ENCODE data around the gene MOSPD3. TPM values are rescaled to one million over a fixed set of nuclear protein-coding genes. Genes with fewer than 3 reads are reported as not detected.
A peak's percentile ranks its signal among the peaks of the same experiment; 100 is the strongest.

MOSPD3 gene
- total RNA-seq, 2 donors from 2014 or later, result 16.4 to 16.5 TPM

GRCh38 chr7:100571829-100572116 is 40.6 kb upstream of the MOSPD3 start:
- Mint-ChIP-seq H3K4me1 (peaks cover 26% of the 10 kb centered on the region), H3K27me3 (no peaks in the 10 kb centered on the region), H3K36me3 (ENCODE audit: low read depth) (no peaks in the 10 kb centered on the region), H3K4me3 (peak overlapping the region; percentile 19), H3K27ac (peak overlapping the region; percentile 34)
- ATAC-seq (no peak), DNase-seq (no peak)
- no peaks in the 10 kb centered on the region for H3K9me3 ChIP-seq (ENCODE audit: control insufficient read depth, low read length, poor library complexity, severe bottlenecking)

- H3K4me1 Mint-ChIP-seq, result peaks cover 23% of the 10 kb centered on the region
- H3K27me3 Mint-ChIP-seq, result no peaks in the 10 kb centered on the region
- no peaks in the 10 kb centered on the region for H3K36me3 Mint-ChIP-seq (ENCODE audit: low read depth)
- DNase-seq, result no peak
- H3K27ac Mint-ChIP-seq, result peak overlapping the region; percentile 34
- no peaks in the 10 kb centered on the region for H3K9me3 ChIP-seq (ENCODE audit: control insufficient read depth, low read length, poor library complexity, severe bottlenecking)
- H3K4me3 Mint-ChIP-seq, result no peak overlapping the region
- ATAC-seq, result no peak
Measured at GRCh38 chr7:100572281-100572948, 39.9 kb upstream of the MOSPD3 start.

- Mint-ChIP-seq H3K4me1 (peaks cover 23% of the 10 kb centered on the region), H3K4me3 (no peak overlapping the region), H3K27ac (no peak overlapping the region), H3K27me3 (no peaks in the 10 kb centered on the region), H3K36me3 (ENCODE audit: low read depth) (no peaks in the 10 kb centered on the region)
- ATAC-seq (no peak), DNase-seq (no peak)
- no peaks in the 10 kb centered on the region for H3K9me3 ChIP-seq (ENCODE audit: control insufficient read depth, low read length, poor library complexity, severe bottlenecking)
Measured at GRCh38 chr7:100572949-100573675, 39.2 kb upstream of the MOSPD3 start.

GRCh38 chr7:100573691-100574361 is 38.5 kb upstream of the MOSPD3 start, which contains the start of gene SAP25:
SAP25 (minus strand) TSS chr7:100573900; CDS start chr7:100573742, 158 bp downstream.
- DNase-seq, result no peak
- no peak within 1 kb of the TSS for H3K27ac Mint-ChIP-seq

GRCh38 chr7:100574362-100575205 is 37.8 kb upstream of the MOSPD3 start:
- ATAC-seq (no peak), DNase-seq (no peak)
- Mint-ChIP-seq H3K27ac (no peak overlapping the region), H3K27me3 (no peaks in the 10 kb centered on the region), H3K4me3 (no peak overlapping the region), H3K36me3 (ENCODE audit: low read depth) (no peaks in the 10 kb centered on the region), H3K4me1 (peaks cover 15% of the 10 kb centered on the region)
- H3K9me3 ChIP-seq (ENCODE audit: control insufficient read depth, low read length, poor library complexity, severe bottlenecking), result no peaks in the 10 kb centered on the region

More at GRCh38 chr7:100573691-100574361, 38.5 kb upstream of the MOSPD3 start, which contains the start of gene SAP25:
- H3K9me3 ChIP-seq (ENCODE audit: control insufficient read depth, low read length, poor library complexity, severe bottlenecking), result no peaks in the 10 kb centered on the region
- Mint-ChIP-seq H3K27me3 (no peaks in the 10 kb centered on the region), H3K4me3 (no peak within 1 kb of the TSS), H3K4me1 (peaks cover 20% of the 10 kb centered on the region), H3K36me3 (ENCODE audit: low read depth) (no peaks in the 10 kb centered on the region)
- no peak for ATAC-seq

- Mint-ChIP-seq H3K27me3 (no peaks in the 10 kb centered on the region), H3K4me1 (peaks cover 15% of the 10 kb centered on the region), H3K4me3 (no peak overlapping the region), H3K36me3 (ENCODE audit: low read depth) (no peaks in the 10 kb centered on the region), H3K27ac (no peak overlapping the region)
- H3K9me3 ChIP-seq (ENCODE audit: control insufficient read depth, low read length, poor library complexity, severe bottlenecking), result no peaks in the 10 kb centered on the region
- no peak for ATAC-seq
- no peak for DNase-seq
Measured at GRCh38 chr7:100575206-100575631, 37.1 kb upstream of the MOSPD3 start.

GRCh38 chr7:100575746-100576383 is 36.5 kb upstream of the MOSPD3 start:
- Mint-ChIP-seq H3K27ac (no peak overlapping the region), H3K4me1 (peaks cover 13% of the 10 kb centered on the region), H3K27me3 (no peaks in the 10 kb centered on the region), H3K4me3 (no peak overlapping the region), H3K36me3 (ENCODE audit: low read depth) (no peaks in the 10 kb centered on the region)
- no peak for ATAC-seq
- no peaks in the 10 kb centered on the region for H3K9me3 ChIP-seq (ENCODE audit: control insufficient read depth, low read length, poor library complexity, severe bottlenecking)
- DNase-seq, result no peak

- no peak for ATAC-seq
- Mint-ChIP-seq H3K27me3 (no peaks in the 10 kb centered on the region), H3K4me3 (no peak overlapping the region), H3K27ac (no peak overlapping the region), H3K4me1 (peaks cover 13% of the 10 kb centered on the region), H3K36me3 (ENCODE audit: low read depth) (no peaks in the 10 kb centered on the region)
- no peaks in the 10 kb centered on the region for H3K9me3 ChIP-seq (ENCODE audit: control insufficient read depth, low read length, poor library complexity, severe bottlenecking)
- no peak for DNase-seq
Measured at GRCh38 chr7:100576384-100576993, 35.9 kb upstream of the MOSPD3 start.

- no peak overlapping the region for H3K27ac Mint-ChIP-seq
- no peaks in the 10 kb centered on the region for H3K27me3 Mint-ChIP-seq
- DNase-seq (no peak), ATAC-seq (no peak)
- no peaks in the 10 kb centered on the region for H3K9me3 ChIP-seq (ENCODE audit: control insufficient read depth, low read length, poor library complexity, severe bottlenecking)
- H3K4me3 Mint-ChIP-seq, result no peak overlapping the region
- H3K4me1 Mint-ChIP-seq, result peaks cover 9% of the 10 kb centered on the region
- no peaks in the 10 kb centered on the region for H3K36me3 Mint-ChIP-seq (ENCODE audit: low read depth)
Measured at GRCh38 chr7:100577103-100577502, 35.2 kb upstream of the MOSPD3 start.

GRCh38 chr7:100577507-100577906 is 34.8 kb upstream of the MOSPD3 start:
- no peak overlapping the region for H3K4me3 Mint-ChIP-seq
- H3K9me3 ChIP-seq (ENCODE audit: control insufficient read depth, low read length, poor library complexity, severe bottlenecking), result no peaks in the 10 kb centered on the region
- H3K4me1 Mint-ChIP-seq, result peaks cover 11% of the 10 kb centered on the region
- ATAC-seq (no peak), DNase-seq (no peak)
- H3K36me3 Mint-ChIP-seq (ENCODE audit: low read depth), result no peaks in the 10 kb centered on the region
- no peak overlapping the region for H3K27ac Mint-ChIP-seq
- no peaks in the 10 kb centered on the region for H3K27me3 Mint-ChIP-seq

- no peaks in the 10 kb centered on the region for H3K27me3 Mint-ChIP-seq
- no peak for ATAC-seq
- H3K4me3 Mint-ChIP-seq, result no peak overlapping the region
- no peaks in the 10 kb centered on the region for H3K9me3 ChIP-seq (ENCODE audit: control insufficient read depth, low read length, poor library complexity, severe bottlenecking)
- H3K36me3 Mint-ChIP-seq (ENCODE audit: low read depth), result no peaks in the 10 kb centered on the region
- peaks cover 17% of the 10 kb centered on the region for H3K4me1 Mint-ChIP-seq
- DNase-seq, result no peak
- H3K27ac Mint-ChIP-seq, result peak overlapping the region; percentile 47
Measured at GRCh38 chr7:100578246-100579183, 33.8 kb upstream of the MOSPD3 start.

Data from T-helper 17 cell (primary cell).